ENCODE results near the gene GPR45.

DNA sequence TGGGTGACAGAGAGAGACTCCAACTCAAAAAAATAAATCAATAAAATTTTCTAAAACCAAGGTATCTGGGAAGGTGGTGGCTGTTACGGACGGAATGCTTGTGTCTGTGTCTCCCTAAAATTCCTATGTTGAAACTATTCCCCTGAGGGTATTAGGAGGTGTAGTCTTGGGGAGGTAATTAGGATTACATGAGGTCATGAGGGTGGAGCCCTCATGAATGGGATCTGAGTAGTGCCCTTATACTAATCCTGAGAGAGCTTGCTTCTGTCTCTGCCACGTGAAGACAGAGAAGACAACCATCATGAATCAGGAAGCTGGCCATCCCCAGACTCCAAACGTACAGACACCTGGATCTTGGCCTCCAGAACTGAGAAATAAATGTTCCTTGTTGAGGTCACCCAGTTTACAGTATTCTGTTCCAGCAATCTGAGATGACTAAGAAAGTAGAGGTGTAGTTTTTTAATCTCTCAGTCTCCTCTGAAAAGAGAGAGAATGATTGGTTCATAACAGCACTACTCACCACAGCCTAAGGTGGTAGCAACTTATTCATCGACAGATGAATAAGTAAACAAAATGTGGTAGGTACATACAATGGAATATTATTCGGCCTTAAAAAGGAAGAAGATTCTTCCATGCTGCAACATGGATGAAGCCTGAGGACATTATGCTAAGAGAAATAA lies 49.6 kb downstream of the GPR45 start:
- TF ChIP-seq, protein P1, sequence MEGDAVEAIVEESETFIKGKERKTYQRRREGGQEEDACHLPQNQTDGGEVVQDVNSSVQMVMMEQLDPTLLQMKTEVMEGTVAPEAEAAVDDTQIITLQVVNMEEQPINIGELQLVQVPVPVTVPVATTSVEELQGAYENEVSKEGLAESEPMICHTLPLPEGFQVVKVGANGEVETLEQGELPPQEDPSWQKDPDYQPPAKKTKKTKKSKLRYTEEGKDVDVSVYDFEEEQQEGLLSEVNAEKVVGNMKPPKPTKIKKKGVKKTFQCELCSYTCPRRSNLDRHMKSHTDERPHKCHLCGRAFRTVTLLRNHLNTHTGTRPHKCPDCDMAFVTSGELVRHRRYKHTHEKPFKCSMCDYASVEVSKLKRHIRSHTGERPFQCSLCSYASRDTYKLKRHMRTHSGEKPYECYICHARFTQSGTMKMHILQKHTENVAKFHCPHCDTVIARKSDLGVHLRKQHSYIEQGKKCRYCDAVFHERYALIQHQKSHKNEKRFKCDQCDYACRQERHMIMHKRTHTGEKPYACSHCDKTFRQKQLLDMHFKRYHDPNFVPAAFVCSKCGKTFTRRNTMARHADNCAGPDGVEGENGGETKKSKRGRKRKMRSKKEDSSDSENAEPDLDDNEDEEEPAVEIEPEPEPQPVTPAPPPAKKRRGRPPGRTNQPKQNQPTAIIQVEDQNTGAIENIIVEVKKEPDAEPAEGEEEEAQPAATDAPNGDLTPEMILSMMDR (IDR thresholded peaks at IDR 0.05) = no peak
- no peak for TF ChIP-seq POLR2A (IDR thresholded peaks at IDR 0.05)

Data from Peyer's patch (tissue), 4 donors.